Breast epithelium (tissue), 4 donors: ENCODE results near the gene APBA3. TPM values are rescaled to one million over a fixed set of nuclear protein-coding genes. Genes with fewer than 3 reads are reported as not detected.
"Not testable (repeated sequence)": the region's sequence is repeated elsewhere in the genome, so short reads cannot be mapped to it uniquely, and the experiment has no call there.

Source experiments
- DNase-seq, 2 donors: peaks; one replicate each; pipeline ENCODE4 v3.0.0-alpha.2; 2019; ENCODE audit warnings: low spot score in 2 of 2
- H3K27ac ChIP-seq, 2 donors: fragments of 200-600 bp; sonication (generic) in 1 of 2; one replicate each; pipeline ENCODE4 v1.5.1; 2016 to 2019; ENCODE audit warnings: mild to moderate bottlenecking in 1 of 2
- H3K27me3 ChIP-seq, 2 donors: fragments of 200-600 bp; sonication (generic) in 1 of 2; one replicate each; pipeline versions ENCODE4 v1.5.1 to v1.6.0; 2017 to 2019; ENCODE audit warnings: control low read depth in 1 of 2, mild to moderate bottlenecking in 1 of 2
- H3K36me3 ChIP-seq: fragments of 200-600 bp; one replicate; pipeline ENCODE4 v1.5.1; 2019
- H3K4me1 ChIP-seq, 2 donors: fragments of 200-600 bp; sonication (generic); one replicate each; pipeline ENCODE4 v1.5.1; 2016 to 2019; ENCODE audit warnings: control low read depth in 1 of 2
- H3K4me3 ChIP-seq, 3 donors: fragments of 200-600 bp; sonication (generic); 1 replicate in 2 of 3; 2 replicates in 1 of 3; pipeline ENCODE4 v1.5.1; 2016 to 2019; ENCODE audit warnings: mild to moderate bottlenecking in 3 of 3, moderate library complexity in 2 of 3
- H3K9me3 ChIP-seq, 2 donors: fragments of 200-600 bp; sonication (generic) in 1 of 2; one replicate each; pipeline ENCODE4 v1.5.1; 2016 to 2019; ENCODE audit warnings: control low read depth in 1 of 2
- CTCF ChIP-seq, 3 donors: fragments of 450-650 bp; IDR thresholded peaks; one replicate each; pipeline ENCODE4 v1.5.1; 2016 to 2017; ENCODE audit warnings: antibody characterized with exemption in 3 of 3, mild to moderate bottlenecking in 3 of 3, moderate library complexity in 3 of 3
- POLR2A ChIP-seq: fragments of 450-650 bp; IDR thresholded peaks from one replicate; pipeline ENCODE4 v1.6.1; 2016; ENCODE audit warnings: antibody characterized with exemption, mild to moderate bottlenecking, moderate library complexity
- POLR2AphosphoS5 ChIP-seq, 3 donors: sonication (generic); formaldehyde crosslinking; IDR thresholded peaks; one replicate each; pipeline ENCODE4 v1.6.1; 2017; ENCODE audit warnings: antibody characterized with exemption in 3 of 3
- intact Hi-C: fragments of 100-400 bp; cut with DNase I; formaldehyde crosslinking; loops from one replicate; pipeline ENCODE4 v1.15.1; 2023; ENCODE audit warnings: low total_unique reads
- total RNA-seq, 3 donors: library from RNA; depleted of rRNA; stranded (reverse); fragments of >200 nt; gene quantifications; one replicate each; pipeline ENCODE4 v1.1.0, GENCODE V29; 2016

The APBA3 gene
- total RNA-seq, 3 donors from 2014 or later, result 24.0 to 24.9 (median 24.6) TPM

GRCh38 chr19:3769494-3769893 is 8.0 kb upstream of the APBA3 start:
- peaks cover 6% of the 10 kb centered on the region for H3K36me3 ChIP-seq
- no peaks in the 10 kb centered on the region for H3K9me3 ChIP-seq
- no peaks in the 10 kb centered on the region for H3K27me3 ChIP-seq
- no peak overlapping the region for H3K4me3 ChIP-seq
- no peak for TF ChIP-seq POLR2AphosphoS5 (IDR thresholded peaks at IDR 0.05)
- TF ChIP-seq CTCF (IDR thresholded peaks at IDR 0.05), result no peak
- no peak for TF ChIP-seq POLR2A
- no peak overlapping the region for H3K27ac ChIP-seq
- DNase-seq, result no peak
- intact Hi-C loops, result no loop called here
- no peaks in the 10 kb centered on the region for H3K4me1 ChIP-seq

GRCh38 chr19:3768748-3769099 is 7.2 kb upstream of the APBA3 start:
- DNase-seq, result no peak
- no peak overlapping the region for H3K27ac ChIP-seq
- H3K9me3 ChIP-seq, result no peaks in the 10 kb centered on the region
- H3K4me1 ChIP-seq, result no peaks in the 10 kb centered on the region
- H3K4me3 ChIP-seq, result no peak overlapping the region
- no peaks in the 10 kb centered on the region for H3K27me3 ChIP-seq
- H3K36me3 ChIP-seq, result peaks cover 6% of the 10 kb centered on the region
- intact Hi-C loops, result no loop called here
- TF ChIP-seq POLR2A, result no peak

- DNase-seq, result no peak
- Histone ChIP-seq H3K27ac (no peak overlapping the region), H3K36me3 (peaks cover 6% of the 10 kb centered on the region), H3K27me3 (no peaks in the 10 kb centered on the region), H3K4me1 (no peaks in the 10 kb centered on the region), H3K9me3 (no peaks in the 10 kb centered on the region), H3K4me3 (no peak overlapping the region)
- TF ChIP-seq POLR2AphosphoS5 (IDR thresholded peaks at IDR 0.05) (no peak), POLR2A (no peak), CTCF (IDR thresholded peaks at IDR 0.05) (no peak)
- intact Hi-C loops, result no loop called here
These were observed 6.7 kb upstream of the APBA3 start for GRCh38 chr19:3768015-3768747.

GRCh38 chr19:3767050-3767449 is 5.6 kb upstream of the APBA3 start:
- H3K4me3 ChIP-seq, result no peak overlapping the region
- H3K36me3 ChIP-seq, result peaks cover 6% of the 10 kb centered on the region
- no peaks in the 10 kb centered on the region for H3K4me1 ChIP-seq
- no peaks in the 10 kb centered on the region for H3K27me3 ChIP-seq
- intact Hi-C loops, result no loop called here
- H3K9me3 ChIP-seq, result no peaks in the 10 kb centered on the region
- no peak for DNase-seq
- no peak overlapping the region for H3K27ac ChIP-seq
- TF ChIP-seq POLR2AphosphoS5 (IDR thresholded peaks at IDR 0.05) (no peak), POLR2A (no peak), CTCF (IDR thresholded peaks at IDR 0.05) (no peak)

GRCh38 chr19:3766520-3766919 is 5.0 kb upstream of the APBA3 start:
- intact Hi-C loops, result no loop called here
- Histone ChIP-seq H3K4me1 (no peaks in the 10 kb centered on the region), H3K36me3 (peaks cover 6% of the 10 kb centered on the region), H3K4me3 (no peak overlapping the region), H3K9me3 (no peaks in the 10 kb centered on the region), H3K27me3 (no peaks in the 10 kb centered on the region), H3K27ac (no peak overlapping the region)
- DNase-seq, result no peak
- TF ChIP-seq POLR2A (no peak), CTCF (IDR thresholded peaks at IDR 0.05) (no peak), POLR2AphosphoS5 (IDR thresholded peaks at IDR 0.05) (no peak)

GRCh38 chr19:3765757-3766156 is 4.3 kb upstream of the APBA3 start:
- intact Hi-C loops, H3K27ac ChIP-seq, H3K27me3 ChIP-seq, DNase-seq, H3K4me3 ChIP-seq, H3K9me3 ChIP-seq, H3K36me3 ChIP-seq, H3K4me1 ChIP-seq: not testable (repeated sequence)
